Naive B cell (primary cell): Measurements from ENCODE around the gene KIF1A. TPM values are rescaled to one million over a fixed set of nuclear protein-coding genes. Genes with fewer than 3 reads are reported as not detected.
A peak's percentile ranks its signal among the peaks of the same experiment; 100 is the strongest.
"Not testable (repeated sequence)": the region's sequence is repeated elsewhere in the genome, so short reads cannot be mapped to it uniquely, and the experiment has no call there.

Experiments used
- ATAC-seq, 2 donors: fragments of 150-1000 bp; cut with Tn5 transposase; 2 replicates each; pipeline ENCODE4 v1.10.0; 2021; ENCODE audit warnings: low read depth in 2 of 2, mild to moderate bottlenecking in 2 of 2, moderate library complexity in 2 of 2
- DNase-seq: peaks from one replicate; pipeline ENCODE4 v3.0.0; 2022
- H3K27ac Mint-ChIP-seq, 6 donors: one replicate each; pipeline ENCODE4 v1.8.0; 2020 to 2022; ENCODE audit warnings: mild to moderate bottlenecking in 6 of 6, mixed read lengths in 6 of 6, moderate library complexity in 5 of 6, inconsistent platforms in 2 of 6
- H3K27me3 Mint-ChIP-seq, 3 donors: one replicate each; pipeline ENCODE4 v1.8.0; 2021 to 2022; ENCODE audit warnings: mixed read lengths in 3 of 3, mild to moderate bottlenecking in 1 of 3
- H3K36me3 Mint-ChIP-seq, 2 donors: one replicate each; pipeline ENCODE4 v1.8.0; 2020 to 2022; ENCODE audit warnings: mixed read lengths in 2 of 2, inconsistent platforms in 1 of 2, mild to moderate bottlenecking in 1 of 2
- H3K4me1 Mint-ChIP-seq, 3 donors: one replicate each; pipeline ENCODE4 v1.8.0; 2020 to 2022; ENCODE audit warnings: mixed read lengths in 3 of 3, inconsistent platforms in 1 of 3, mild to moderate bottlenecking in 1 of 3, moderate library complexity in 1 of 3
- H3K4me3 Mint-ChIP-seq, 8 donors: one replicate each; pipeline ENCODE4 v1.8.0; 2020 to 2022; ENCODE audit warnings: mild to moderate bottlenecking in 8 of 8, mixed read lengths in 8 of 8, moderate library complexity in 8 of 8, inconsistent platforms in 2 of 8
- H3K9me3 Mint-ChIP-seq, 7 donors: one replicate each; pipeline ENCODE4 v1.8.0; 2020 to 2022; ENCODE audit warnings: mixed read lengths in 7 of 7, mild to moderate bottlenecking in 5 of 7, inconsistent platforms in 2 of 7, moderate library complexity in 1 of 7
- polyA plus RNA-seq, 6 donors: library from polyadenylated mRNA; unstranded; fragments of 300-500 nt; fragmentation: Illumina TruSeq; gene quantifications; one replicate each; pipeline ENCODE4 v1.2.3, GENCODE V29; 2021; ENCODE audit warnings: low read depth in 6 of 6

Gene KIF1A
- polyA plus RNA-seq, 6 donors from 2014 or later: not detected

DNA sequence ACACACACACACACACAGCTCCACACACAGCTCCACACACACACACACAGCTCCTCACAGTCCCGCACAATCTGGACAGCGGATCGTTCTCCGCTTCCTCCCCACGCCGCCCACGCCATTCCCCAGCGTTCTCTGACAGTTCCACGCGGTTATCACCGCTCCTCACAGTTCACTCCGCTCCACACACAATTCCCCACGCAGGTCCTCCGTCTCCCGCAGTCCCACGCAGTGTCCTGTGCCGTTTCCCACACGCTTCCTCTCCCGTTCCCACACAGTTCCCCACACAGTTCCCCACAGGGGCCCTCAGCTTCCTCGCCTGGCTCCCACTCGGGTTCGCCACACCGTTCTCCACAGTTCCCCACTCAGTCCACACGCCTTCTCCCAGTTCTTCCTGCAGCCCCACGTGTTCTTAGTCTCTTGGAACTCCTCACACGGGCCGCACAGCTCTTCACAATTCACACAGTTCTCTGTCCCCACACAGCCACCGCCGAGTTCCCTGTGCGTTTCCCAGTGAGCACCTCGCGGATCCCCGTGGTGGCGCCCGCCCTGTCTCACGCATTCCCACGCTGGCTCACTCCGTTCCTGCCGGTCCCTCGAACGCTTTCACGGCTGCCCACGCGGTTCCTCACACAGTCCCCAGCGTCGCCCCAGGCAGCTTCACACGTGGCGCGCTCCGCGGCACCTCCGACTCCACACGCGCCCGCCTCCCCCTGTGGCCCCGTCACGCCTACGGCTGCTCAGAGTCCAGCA lies 38.4 kb downstream of the KIF1A start:
- Mint-ChIP-seq H3K27me3 (no peaks in the 10 kb centered on the region), H3K4me3 (no peak overlapping the region), H3K27ac (no peak overlapping the region), H3K36me3 (no peaks in the 10 kb centered on the region), H3K4me1 (no peaks in the 10 kb centered on the region), H3K9me3 (no peaks in the 10 kb centered on the region)
- ATAC-seq (no peak), DNase-seq (no peak)

DNA sequence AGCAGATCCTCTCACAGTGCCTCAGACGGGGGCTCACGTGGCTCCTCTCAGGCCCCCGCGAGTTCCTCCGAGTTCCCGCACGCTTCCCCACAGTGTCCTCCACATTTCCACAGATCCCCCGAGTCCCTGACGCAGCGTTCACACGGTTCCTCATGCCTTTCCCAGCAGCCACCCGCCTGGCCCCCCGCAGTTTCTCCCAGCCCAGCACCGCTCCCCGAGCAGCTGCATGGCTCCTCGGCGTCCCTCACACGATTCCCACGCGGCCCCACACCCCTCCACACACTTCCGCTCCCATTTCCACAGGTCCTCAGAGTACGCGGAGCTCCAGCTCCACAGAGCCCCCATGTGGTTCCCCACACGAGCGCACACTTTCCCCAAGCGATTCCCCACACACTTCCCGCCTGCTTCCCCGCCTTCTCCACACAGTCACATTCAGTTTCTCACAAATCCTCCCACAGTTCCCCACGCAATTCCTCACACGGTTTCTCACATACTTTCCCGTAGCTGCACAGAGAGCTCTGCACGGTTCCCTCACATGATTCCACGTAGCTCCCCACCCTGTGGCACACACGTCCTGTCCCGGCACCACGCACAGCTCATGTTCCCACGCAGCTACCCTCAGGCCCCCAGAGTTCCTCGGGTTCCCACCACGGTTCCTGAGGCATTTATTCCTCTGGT lies 39.9 kb downstream of the KIF1A start:
- DNase-seq: no peak
- Mint-ChIP-seq H3K4me1 (no peaks in the 10 kb centered on the region), H3K27me3 (no peaks in the 10 kb centered on the region), H3K36me3 (no peaks in the 10 kb centered on the region), H3K9me3 (no peaks in the 10 kb centered on the region), H3K4me3 (no peak overlapping the region), H3K27ac (no peak overlapping the region)
- ATAC-seq: no peak

DNA sequence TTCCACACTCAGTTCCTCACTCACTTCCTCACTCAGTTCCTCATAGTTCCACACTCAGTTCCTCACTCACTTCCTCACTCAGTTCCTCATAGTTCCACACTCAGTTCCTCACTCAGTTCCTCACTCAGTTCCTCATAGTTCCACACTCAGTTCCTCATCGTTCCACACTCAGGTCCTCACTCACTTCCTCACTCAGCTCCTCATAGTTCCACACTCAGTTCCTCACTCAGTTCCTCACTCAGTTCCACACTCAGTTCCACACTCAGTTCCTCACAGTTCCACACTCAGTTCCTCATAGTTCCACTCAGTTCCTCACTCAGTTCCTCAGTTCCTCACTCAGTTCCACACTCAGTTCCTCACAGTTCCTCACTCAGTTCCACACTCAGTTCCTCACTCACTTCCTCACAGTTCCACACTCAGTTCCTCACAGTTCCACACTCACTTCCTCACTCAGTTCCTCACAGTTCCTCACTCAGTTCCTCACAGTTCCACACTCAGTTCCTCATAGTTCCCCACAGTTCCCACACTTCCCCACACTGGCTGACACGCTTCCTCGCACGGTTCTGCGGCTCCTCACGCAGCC lies 40.7 kb downstream of the KIF1A start:
- H3K27me3 Mint-ChIP-seq, H3K9me3 Mint-ChIP-seq, H3K4me3 Mint-ChIP-seq, H3K36me3 Mint-ChIP-seq, ATAC-seq, DNase-seq, H3K4me1 Mint-ChIP-seq, H3K27ac Mint-ChIP-seq: not testable (repeated sequence)

DNA sequence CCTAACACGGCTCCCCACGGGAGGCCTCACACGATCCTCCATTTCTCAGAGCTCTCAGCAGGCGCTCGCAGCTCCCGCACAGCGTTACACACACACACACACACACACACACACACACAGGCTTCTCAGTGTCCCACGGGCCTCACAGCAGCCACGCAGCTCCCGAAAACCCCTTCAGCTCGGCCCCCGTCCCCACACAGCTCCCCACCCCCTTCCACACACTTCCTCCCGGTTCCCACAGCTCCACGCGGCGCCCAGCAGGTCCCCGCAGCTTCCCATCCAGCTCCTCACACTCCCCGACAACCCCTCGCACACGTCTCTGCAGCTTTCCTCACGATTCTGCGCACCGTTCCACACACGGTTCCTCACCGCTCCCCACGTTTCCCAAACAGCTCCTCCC lies 41.6 kb downstream of the KIF1A start:
- H3K36me3 Mint-ChIP-seq: no peaks in the 10 kb centered on the region
- H3K27ac Mint-ChIP-seq: no peak overlapping the region
- no peaks in the 10 kb centered on the region for H3K27me3 Mint-ChIP-seq
- no peak overlapping the region for H3K4me3 Mint-ChIP-seq
- DNase-seq: no peak
- H3K4me1 Mint-ChIP-seq: no peaks in the 10 kb centered on the region
- no peaks in the 10 kb centered on the region for H3K9me3 Mint-ChIP-seq
- no peak for ATAC-seq

DNA sequence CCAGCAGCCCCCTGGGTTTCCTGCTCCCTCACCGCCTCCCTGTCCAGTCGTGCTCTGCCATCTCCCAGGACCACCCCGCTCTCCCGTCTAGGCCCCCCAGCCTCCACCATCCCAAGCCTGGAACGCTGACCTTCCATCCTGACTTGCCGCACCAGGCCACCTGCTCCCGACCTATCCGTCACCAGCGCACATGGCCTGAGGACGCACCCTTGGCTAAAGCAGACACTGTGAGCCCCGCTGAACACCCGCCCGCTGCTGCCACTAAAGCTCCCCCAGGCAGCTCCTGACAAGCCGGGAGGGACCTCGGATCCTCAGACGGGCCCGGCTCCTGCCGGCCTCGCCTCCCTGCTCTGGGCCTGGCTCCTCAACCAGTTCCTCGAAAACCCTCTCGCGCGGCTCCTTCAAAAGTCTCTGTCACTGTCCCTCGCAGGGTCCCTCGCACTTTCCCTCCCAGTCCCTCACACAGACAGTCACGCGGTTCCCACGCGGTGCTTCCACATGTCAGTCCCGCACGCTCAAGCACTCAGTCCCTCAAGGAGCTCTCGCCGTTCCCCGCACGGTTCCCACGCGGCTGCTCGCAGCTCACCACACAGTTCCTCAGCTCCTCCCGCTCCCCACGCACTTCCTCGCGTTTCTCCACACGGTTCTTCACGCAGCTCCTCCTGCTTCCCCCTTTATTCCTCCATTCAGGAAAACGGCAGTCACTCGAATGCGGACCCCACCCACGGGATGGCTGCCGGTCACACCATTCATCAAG lies 42.4 kb downstream of the KIF1A start:
- Mint-ChIP-seq H3K4me1 (no peaks in the 10 kb centered on the region), H3K27ac (peak overlapping the region in 1 of 6 donors; percentile 91), H3K27me3 (no peaks in the 10 kb centered on the region), H3K36me3 (no peaks in the 10 kb centered on the region), H3K9me3 (no peaks in the 10 kb centered on the region), H3K4me3 (no peak overlapping the region)
- no peak for DNase-seq
- no peak for ATAC-seq

DNA sequence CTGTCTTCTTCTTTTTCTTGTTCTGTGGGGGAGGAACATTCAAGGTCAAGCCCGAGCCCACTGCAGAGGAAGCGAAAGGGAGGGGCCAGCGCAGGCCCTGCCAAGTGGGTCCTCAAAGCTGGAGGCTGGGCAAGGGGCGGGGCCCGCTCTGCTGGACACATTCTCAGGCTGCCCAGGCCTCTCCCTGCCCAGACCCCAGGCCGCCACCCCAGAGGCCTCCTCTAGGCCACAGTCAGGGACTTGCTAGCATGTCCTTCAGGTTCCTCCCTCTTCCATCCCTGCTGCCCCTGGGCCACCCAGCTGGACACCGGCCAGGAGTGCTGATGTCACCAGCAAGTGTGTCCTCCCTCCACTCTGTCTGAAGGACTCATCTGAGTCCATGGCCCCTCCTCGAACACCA lies 44.1 kb downstream of the KIF1A start:
- H3K9me3 Mint-ChIP-seq: no peaks in the 10 kb centered on the region
- ATAC-seq (no peak), DNase-seq (no peak)
- H3K36me3 Mint-ChIP-seq: no peaks in the 10 kb centered on the region
- no peaks in the 10 kb centered on the region for H3K4me1 Mint-ChIP-seq
- no peaks in the 10 kb centered on the region for H3K27me3 Mint-ChIP-seq
- H3K4me3 Mint-ChIP-seq: no peak overlapping the region
- no peak overlapping the region for H3K27ac Mint-ChIP-seq

DNA sequence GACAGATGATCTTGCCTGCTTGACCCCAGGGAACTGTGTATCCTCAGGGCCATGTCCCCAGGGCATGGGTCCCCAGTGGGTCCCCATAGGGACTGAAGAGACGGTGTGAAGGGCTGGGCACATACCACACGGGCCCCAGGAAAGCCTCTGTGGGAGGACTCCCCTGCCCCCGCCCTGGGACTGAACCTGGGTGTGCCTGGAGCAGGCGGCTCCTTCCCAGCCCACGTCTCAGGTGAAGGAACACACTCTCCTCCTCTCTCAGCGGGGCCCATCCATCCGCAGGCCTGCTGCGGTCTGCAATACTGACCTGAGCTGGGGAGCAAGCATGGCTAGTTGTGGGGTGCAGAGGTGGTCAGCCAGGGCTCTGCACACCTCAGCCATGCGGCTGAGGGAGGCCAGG lies 45.2 kb downstream of the KIF1A start:
- DNase-seq: no peak
- Mint-ChIP-seq H3K9me3 (no peaks in the 10 kb centered on the region), H3K27me3 (no peaks in the 10 kb centered on the region), H3K27ac (no peak overlapping the region), H3K4me3 (no peak overlapping the region), H3K4me1 (no peaks in the 10 kb centered on the region), H3K36me3 (no peaks in the 10 kb centered on the region)
- no peak for ATAC-seq

DNA sequence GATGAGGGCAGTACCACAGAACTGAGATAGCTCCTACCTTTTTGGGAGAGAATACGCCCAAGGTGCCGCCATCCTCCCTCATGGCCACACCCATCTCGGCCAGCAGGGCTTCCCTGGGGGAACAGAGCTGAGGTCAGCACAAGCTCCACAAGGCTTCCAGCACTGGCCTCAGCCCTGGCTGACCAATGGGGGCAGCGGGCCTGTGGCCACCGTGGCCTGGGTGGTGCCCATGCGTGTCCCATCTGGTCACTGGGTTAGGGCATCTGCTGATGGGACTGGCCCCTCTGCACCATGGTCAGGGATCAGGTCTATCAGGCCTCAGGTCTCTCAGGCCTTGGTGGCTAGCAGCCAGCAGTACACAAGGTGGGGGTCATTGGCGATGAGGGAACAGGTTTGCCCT lies 50.9 kb downstream of the KIF1A start:
- Mint-ChIP-seq H3K9me3 (no peaks in the 10 kb centered on the region), H3K27ac (no peak overlapping the region)

DNA sequence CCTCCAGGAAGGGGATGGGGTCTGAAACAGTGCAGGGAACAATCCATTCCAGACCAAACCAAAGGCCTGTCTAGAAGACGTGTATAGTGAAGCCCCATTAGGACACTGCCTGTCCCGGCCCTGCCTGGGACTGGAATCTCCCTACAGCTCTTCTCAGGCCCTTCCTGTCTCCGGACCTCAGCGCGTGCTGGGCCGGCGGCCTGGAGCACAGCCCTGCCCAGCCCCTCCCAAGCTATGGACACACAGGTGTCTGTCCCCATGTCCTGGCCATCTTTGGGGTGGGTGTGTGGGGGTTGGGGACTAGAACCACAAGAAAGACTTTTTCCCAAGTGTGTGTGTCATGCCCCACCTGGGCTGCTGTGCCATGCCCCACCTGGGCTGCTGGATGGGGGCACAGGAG lies 51.8 kb downstream of the KIF1A start:
- Mint-ChIP-seq H3K36me3 (no peaks in the 10 kb centered on the region), H3K27me3 (no peaks in the 10 kb centered on the region), H3K4me1 (no peaks in the 10 kb centered on the region), H3K9me3 (no peaks in the 10 kb centered on the region), H3K27ac (no peak overlapping the region), H3K4me3 (no peak overlapping the region)
- ATAC-seq: no peak
- DNase-seq: no peak

More for the DNA sequence above, 50.9 kb downstream of the KIF1A start:
- no peak for DNase-seq
- Mint-ChIP-seq H3K27me3 (no peaks in the 10 kb centered on the region), H3K4me1 (no peaks in the 10 kb centered on the region), H3K36me3 (no peaks in the 10 kb centered on the region), H3K4me3 (no peak overlapping the region)
- ATAC-seq: no peak

DNA sequence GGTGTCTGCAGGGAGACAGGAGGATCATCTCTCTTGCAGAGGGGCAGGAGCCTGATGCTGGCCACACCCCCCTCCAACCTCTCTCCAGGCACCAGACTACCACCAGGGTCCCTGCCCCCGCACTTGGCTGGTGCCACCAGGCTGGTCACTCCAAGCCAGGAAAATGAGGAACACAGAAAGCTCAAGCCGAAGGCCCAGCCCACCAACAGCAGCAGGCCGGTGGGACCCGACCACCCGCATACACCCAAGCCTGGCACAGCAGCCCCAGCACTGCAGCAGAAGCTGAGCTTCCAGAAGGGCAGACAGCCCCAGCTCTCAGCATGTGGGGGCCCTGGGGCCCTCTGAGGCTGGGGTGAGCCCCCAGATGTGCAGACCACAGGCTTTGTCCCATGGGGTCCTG lies 52.7 kb downstream of the KIF1A start:
- H3K4me3 Mint-ChIP-seq: no peak overlapping the region
- no peak for DNase-seq
- no peaks in the 10 kb centered on the region for H3K36me3 Mint-ChIP-seq
- no peaks in the 10 kb centered on the region for H3K9me3 Mint-ChIP-seq
- no peak overlapping the region for H3K27ac Mint-ChIP-seq
- H3K4me1 Mint-ChIP-seq: no peaks in the 10 kb centered on the region
- no peaks in the 10 kb centered on the region for H3K27me3 Mint-ChIP-seq
- no peak for ATAC-seq

DNA sequence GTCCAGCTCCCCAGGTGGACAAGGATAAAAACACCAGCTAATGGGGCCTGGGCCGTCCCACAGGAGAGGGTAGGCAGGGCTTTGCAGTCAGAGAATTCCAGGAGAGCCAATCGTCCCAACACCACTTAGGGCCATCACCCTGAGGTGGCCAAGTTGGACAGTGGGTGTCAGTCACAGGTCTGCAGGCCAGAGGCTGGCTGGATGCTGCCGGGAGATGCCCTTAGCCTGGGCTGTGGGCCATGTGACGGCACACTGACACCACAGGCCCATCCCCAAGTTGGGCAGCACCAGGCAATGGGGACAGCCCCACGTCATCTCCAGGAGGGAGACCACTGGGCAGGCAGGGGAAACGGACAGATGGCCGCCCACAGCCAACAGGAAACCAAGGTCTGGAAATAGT lies 53.9 kb downstream of the KIF1A start:
- Mint-ChIP-seq H3K27ac (no peak overlapping the region), H3K9me3 (no peaks in the 10 kb centered on the region), H3K36me3 (no peaks in the 10 kb centered on the region), H3K4me3 (no peak overlapping the region), H3K27me3 (no peaks in the 10 kb centered on the region), H3K4me1 (no peaks in the 10 kb centered on the region)
- no peak for ATAC-seq
- DNase-seq: no peak

DNA sequence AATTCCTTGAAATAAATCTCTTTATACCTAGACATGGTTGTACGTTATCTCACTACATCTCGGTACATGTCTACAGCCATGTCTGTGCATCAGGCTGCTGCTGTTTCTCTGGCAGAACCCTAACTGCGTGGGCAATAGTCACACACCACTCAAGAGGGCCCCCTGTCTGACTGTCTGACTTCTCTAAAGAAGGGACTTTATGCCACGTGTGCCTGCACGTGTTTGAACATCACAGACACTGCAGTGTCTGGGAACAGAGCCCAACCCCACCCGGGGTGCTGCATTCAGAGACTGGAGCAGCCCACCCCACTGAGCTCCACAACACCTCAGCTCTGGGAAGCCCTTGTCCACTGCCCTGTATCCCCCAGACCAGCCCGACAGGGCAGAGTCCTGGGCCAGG lies 55.0 kb downstream of the KIF1A start:
- no peaks in the 10 kb centered on the region for H3K36me3 Mint-ChIP-seq
- DNase-seq: no peak
- H3K27ac Mint-ChIP-seq: peak overlapping the region in 1 of 6 donors; percentile 75

DNA sequence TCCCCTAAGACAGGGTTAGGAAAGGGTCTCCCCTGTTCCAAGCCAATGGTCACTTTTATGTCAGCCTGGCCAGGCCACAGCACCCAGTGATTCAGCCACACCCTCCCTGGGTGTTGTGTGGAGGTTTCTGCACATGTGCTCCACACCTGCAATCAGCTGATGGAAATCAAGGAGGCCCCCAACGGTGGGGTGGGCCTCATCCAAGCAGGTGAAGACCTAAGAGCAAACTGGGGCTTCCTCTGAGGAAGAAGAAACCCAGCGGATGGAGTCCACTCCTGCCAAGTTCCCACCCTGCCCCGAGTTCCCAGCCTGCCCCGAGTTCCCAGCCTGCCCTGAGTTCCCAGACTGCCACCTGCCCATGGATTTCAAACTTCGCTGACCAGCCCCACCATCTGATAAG lies 55.4 kb downstream of the KIF1A start:
- no peaks in the 10 kb centered on the region for H3K36me3 Mint-ChIP-seq

More for the DNA sequence above, 55.0 kb downstream of the KIF1A start:
- Mint-ChIP-seq H3K4me1 (no peaks in the 10 kb centered on the region), H3K9me3 (no peaks in the 10 kb centered on the region), H3K4me3 (no peak overlapping the region), H3K27me3 (no peaks in the 10 kb centered on the region)
- ATAC-seq: no peak

DNA sequence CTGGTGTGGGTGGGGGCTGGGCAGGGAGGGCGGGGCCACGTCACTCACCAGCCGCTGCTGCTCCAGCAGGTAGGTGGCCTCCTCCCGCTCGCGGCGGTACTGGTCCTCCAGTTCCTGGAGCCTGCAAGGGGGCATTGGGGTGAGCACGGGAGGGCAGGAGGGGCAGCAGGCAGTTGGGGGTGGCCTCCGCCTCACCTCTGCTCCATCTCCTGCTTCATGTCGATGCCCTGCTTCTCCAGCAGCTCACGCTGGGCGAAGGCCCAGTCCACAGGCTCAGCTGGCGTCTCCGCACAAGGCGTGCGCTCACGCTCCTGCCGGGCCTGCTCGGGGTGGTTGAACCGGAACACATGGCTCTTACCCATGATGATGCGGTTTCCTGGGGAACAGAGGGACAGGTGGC lies 57.0 kb downstream of the KIF1A start:
- Mint-ChIP-seq H3K36me3 (no peaks in the 10 kb centered on the region), H3K4me3 (no peak overlapping the region), H3K9me3 (no peaks in the 10 kb centered on the region), H3K27ac (no peak overlapping the region), H3K4me1 (no peaks in the 10 kb centered on the region), H3K27me3 (no peaks in the 10 kb centered on the region)
- ATAC-seq: no peak
- no peak for DNase-seq

More for the DNA sequence above, 55.4 kb downstream of the KIF1A start:
- no peaks in the 10 kb centered on the region for H3K9me3 Mint-ChIP-seq
- no peak for DNase-seq
- no peak for ATAC-seq
- H3K27me3 Mint-ChIP-seq: no peaks in the 10 kb centered on the region
- H3K4me1 Mint-ChIP-seq: no peaks in the 10 kb centered on the region
- no peak overlapping the region for H3K4me3 Mint-ChIP-seq
- no peak overlapping the region for H3K27ac Mint-ChIP-seq
